ENCODE data around the gene FRK. TPM values are rescaled to one million over a fixed set of nuclear protein-coding genes. Genes with fewer than 3 reads are reported as not detected.

FRK gene
- total RNA-seq, 1 donor from 2014 or later, result not detected

DNA sequence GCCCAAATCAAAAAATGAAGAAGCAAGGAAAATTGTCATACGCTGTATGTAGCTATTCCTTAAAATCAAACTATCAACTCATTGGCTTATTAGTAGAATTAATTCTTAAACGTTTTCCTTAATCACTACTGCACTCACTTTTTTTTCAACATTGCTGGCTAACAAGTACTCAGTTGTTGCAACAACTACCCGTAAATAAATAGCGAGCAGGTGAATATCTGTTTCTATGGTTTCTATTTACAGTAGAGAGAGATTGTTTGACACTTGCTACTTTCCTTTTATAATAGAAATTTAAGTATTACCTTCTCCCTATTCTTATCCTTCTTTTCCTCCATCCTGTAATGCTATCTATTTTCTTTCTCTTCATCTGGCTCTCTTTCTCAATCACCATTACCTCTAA is 25.1 kb downstream of the FRK start:
- Mint-ChIP-seq H3K9me3 (no peaks in the 10 kb centered on the region), H3K27me3 (peaks cover 4% of the 10 kb centered on the region), H3K36me3 (ENCODE audit: low read depth) (no peaks in the 10 kb centered on the region), H3K27ac (no peak overlapping the region), H3K4me3 (no peak overlapping the region), H3K4me1 (no peaks in the 10 kb centered on the region)
- intact Hi-C loops (cut with micrococcal nuclease), result no loop called here
- DNase-seq, result no peak

DNA sequence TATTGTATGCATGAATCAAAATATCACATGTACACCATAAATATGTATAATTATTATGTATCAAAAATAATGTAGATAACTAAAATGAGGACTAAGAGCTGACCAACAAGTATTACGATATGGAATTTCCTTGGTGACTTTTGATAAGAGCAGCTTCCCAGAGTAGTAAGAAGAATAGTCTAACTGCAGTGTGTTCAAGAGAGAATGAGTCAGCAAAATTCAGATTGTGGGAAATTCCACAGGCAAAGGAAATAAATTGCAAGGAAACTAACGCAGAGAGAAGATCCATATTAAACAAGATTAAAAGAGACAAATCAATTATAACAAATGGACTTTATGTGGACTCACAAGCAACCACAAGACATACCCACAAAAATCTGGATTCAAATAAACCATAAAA is 26.4 kb downstream of the FRK start:
- Mint-ChIP-seq H3K27ac (no peak overlapping the region), H3K4me3 (no peak overlapping the region), H3K4me1 (no peaks in the 10 kb centered on the region), H3K9me3 (no peaks in the 10 kb centered on the region), H3K27me3 (peaks cover 4% of the 10 kb centered on the region), H3K36me3 (ENCODE audit: low read depth) (no peaks in the 10 kb centered on the region)
- DNase-seq, result no peak
- intact Hi-C loops (cut with micrococcal nuclease), result no loop called here

DNA sequence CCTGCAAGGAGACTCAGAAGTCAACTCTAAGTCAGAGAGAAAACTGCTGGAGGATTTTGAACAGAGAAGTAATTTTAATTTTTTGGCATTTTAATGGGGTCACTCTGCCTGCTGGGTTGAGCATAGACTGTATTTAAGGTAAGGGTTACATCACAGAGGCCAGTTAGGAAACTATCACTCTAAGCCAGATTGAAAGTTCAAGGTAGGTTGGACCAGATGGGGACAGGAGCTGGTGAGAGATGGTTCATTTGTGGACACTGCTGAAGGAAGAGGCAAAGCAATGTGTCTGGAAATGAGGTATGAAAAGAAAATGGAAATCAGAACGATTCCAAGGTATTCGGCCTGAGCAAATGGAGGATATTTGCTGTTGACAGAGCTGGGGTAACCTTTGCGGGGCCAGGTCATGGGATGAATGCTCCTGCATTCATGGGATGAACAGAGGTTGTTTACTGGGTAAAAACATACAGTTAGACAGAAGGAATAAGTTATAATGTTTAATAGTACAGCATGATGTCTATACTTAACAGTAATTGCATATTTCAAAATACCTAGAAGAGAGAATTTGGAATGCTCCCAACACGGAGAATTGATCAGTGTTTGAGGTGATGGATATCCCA is 26.9 kb downstream of the FRK start:
- H3K27me3 Mint-ChIP-seq, result peaks cover 6% of the 10 kb centered on the region
- H3K4me3 Mint-ChIP-seq, result no peak overlapping the region
- intact Hi-C loops (cut with micrococcal nuclease), result no loop called here
- DNase-seq, result no peak
- no peak overlapping the region for H3K27ac Mint-ChIP-seq
- no peaks in the 10 kb centered on the region for H3K9me3 Mint-ChIP-seq
- H3K36me3 Mint-ChIP-seq (ENCODE audit: low read depth), result no peaks in the 10 kb centered on the region
- H3K4me1 Mint-ChIP-seq, result no peaks in the 10 kb centered on the region

DNA sequence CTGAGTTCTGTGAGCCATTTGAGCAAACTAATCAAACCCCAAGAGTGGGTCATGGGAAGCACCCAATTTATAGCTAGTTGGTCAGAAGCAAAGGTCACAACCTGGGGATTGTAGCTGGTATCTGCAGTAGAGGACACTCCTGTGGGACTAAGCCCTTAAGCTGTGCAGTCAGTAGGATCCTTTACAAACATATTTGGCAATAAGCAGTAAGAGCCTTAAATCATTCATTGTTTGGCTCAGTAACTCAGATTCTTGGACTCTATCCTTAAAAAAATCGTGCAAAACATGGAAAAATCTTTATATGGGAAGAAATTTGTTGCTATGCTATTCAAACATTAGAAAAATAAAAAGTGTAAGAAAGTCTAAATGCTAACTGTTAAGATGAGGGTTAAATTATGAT is 29.9 kb downstream of the FRK start:
- Mint-ChIP-seq H3K27ac (no peak overlapping the region), H3K4me3 (no peak overlapping the region), H3K36me3 (ENCODE audit: low read depth) (no peaks in the 10 kb centered on the region), H3K4me1 (peaks cover 2% of the 10 kb centered on the region), H3K9me3 (no peaks in the 10 kb centered on the region), H3K27me3 (peaks cover 5% of the 10 kb centered on the region)
- intact Hi-C loops (cut with micrococcal nuclease), result no loop called here
- no peak for DNase-seq

- no peaks in the 10 kb centered on the region for H3K36me3 Mint-ChIP-seq (ENCODE audit: low read depth)
- peaks cover 5% of the 10 kb centered on the region for H3K27me3 Mint-ChIP-seq
- H3K4me1 Mint-ChIP-seq, result peaks cover 2% of the 10 kb centered on the region
- DNase-seq, result no peak
- no peaks in the 10 kb centered on the region for H3K9me3 Mint-ChIP-seq
- H3K27ac Mint-ChIP-seq, result no peak overlapping the region
- H3K4me3 Mint-ChIP-seq, result no peak overlapping the region
- intact Hi-C loops (cut with micrococcal nuclease), result no loop called here
These were observed 31.2 kb downstream of the FRK start for GRCh38 chr6:116029535-116029934.

- Mint-ChIP-seq H3K4me1 (peaks cover 2% of the 10 kb centered on the region), H3K4me3 (no peak overlapping the region), H3K27me3 (peaks cover 5% of the 10 kb centered on the region), H3K27ac (no peak overlapping the region), H3K36me3 (ENCODE audit: low read depth) (no peaks in the 10 kb centered on the region), H3K9me3 (no peaks in the 10 kb centered on the region)
- intact Hi-C loops (cut with micrococcal nuclease), result no loop called here
- DNase-seq, result no peak
These were observed 32.5 kb downstream of the FRK start for GRCh38 chr6:116028233-116028632.

- H3K27ac Mint-ChIP-seq, result no peak overlapping the region
- no peak overlapping the region for H3K4me3 Mint-ChIP-seq
- no peak for DNase-seq
- no peaks in the 10 kb centered on the region for H3K9me3 Mint-ChIP-seq
- H3K4me1 Mint-ChIP-seq, result peaks cover 2% of the 10 kb centered on the region
- no peaks in the 10 kb centered on the region for H3K36me3 Mint-ChIP-seq (ENCODE audit: low read depth)
- intact Hi-C loops (cut with micrococcal nuclease), result no loop called here
- H3K27me3 Mint-ChIP-seq, result peaks cover 5% of the 10 kb centered on the region
These were observed 32.9 kb downstream of the FRK start for GRCh38 chr6:116027801-116028200.

GRCh38 chr6:116025405-116025804 is 35.3 kb downstream of the FRK start:
- Mint-ChIP-seq H3K4me1 (peaks cover 2% of the 10 kb centered on the region), H3K4me3 (no peak overlapping the region), H3K27ac (no peak overlapping the region), H3K36me3 (ENCODE audit: low read depth) (no peaks in the 10 kb centered on the region), H3K27me3 (peaks cover 5% of the 10 kb centered on the region), H3K9me3 (no peaks in the 10 kb centered on the region)
- intact Hi-C loops (cut with micrococcal nuclease), result no loop called here
- DNase-seq, result no peak

GRCh38 chr6:116022841-116023445 is 37.7 kb downstream of the FRK start:
- peaks cover 2% of the 10 kb centered on the region for H3K4me1 Mint-ChIP-seq

DNA sequence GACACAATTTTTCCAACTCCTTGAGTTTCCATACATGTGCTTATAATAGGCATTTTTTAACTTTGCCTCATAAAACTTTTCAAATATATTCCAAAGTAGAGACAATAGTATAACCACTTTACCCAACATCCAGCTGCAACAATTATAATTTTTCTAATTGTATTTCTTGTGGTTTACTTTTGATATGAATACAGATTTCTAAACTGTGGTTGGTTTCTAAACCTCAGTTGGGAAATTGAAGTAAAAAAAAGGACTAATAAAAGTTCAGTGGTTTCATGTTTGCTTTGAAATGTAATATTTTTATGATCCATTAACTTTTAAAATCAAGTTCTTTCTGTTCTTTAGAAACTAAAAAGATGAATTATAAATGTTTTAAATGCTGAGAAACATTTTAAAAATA is 40.0 kb downstream of the FRK start:
- Mint-ChIP-seq H3K27me3 (peaks cover 16% of the 10 kb centered on the region), H3K4me3 (no peak overlapping the region), H3K4me1 (no peaks in the 10 kb centered on the region), H3K9me3 (no peaks in the 10 kb centered on the region), H3K36me3 (ENCODE audit: low read depth) (no peaks in the 10 kb centered on the region), H3K27ac (no peak overlapping the region)
- DNase-seq, result no peak
- intact Hi-C loops (cut with micrococcal nuclease), result no loop called here

More at GRCh38 chr6:116022841-116023445, 37.7 kb downstream of the FRK start:
- peaks cover 9% of the 10 kb centered on the region for H3K27me3 Mint-ChIP-seq
- no peaks in the 10 kb centered on the region for H3K36me3 Mint-ChIP-seq (ENCODE audit: low read depth)
- H3K9me3 Mint-ChIP-seq, result no peaks in the 10 kb centered on the region
- intact Hi-C loops (cut with micrococcal nuclease), result no loop called here
- no peak overlapping the region for H3K27ac Mint-ChIP-seq
- no peak overlapping the region for H3K4me3 Mint-ChIP-seq
- DNase-seq, result no peak

DNA sequence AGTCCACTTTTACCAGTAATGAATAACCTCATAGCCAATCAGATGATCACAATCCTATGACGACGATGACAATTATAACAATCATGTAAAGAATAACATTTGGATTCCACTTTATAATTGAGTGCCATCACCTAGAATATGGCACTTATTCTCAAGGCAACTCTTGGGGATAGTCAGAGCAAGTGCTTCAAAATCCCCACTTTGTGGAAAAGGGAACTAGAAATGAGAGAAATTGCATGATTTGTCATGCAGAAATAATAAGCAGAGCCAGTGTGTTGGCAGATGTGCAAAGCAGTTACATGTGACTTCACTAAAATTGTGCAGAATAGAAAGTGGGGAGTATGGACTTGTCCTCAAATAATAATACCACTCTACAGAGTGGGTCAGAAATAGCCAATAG is 41.3 kb downstream of the FRK start:
- intact Hi-C loops (cut with micrococcal nuclease), result no loop called here
- no peaks in the 10 kb centered on the region for H3K9me3 Mint-ChIP-seq
- no peak overlapping the region for H3K27ac Mint-ChIP-seq
- no peaks in the 10 kb centered on the region for H3K36me3 Mint-ChIP-seq (ENCODE audit: low read depth)
- H3K27me3 Mint-ChIP-seq, result peaks cover 22% of the 10 kb centered on the region
- no peak overlapping the region for H3K4me3 Mint-ChIP-seq
- H3K4me1 Mint-ChIP-seq, result no peaks in the 10 kb centered on the region
- no peak for DNase-seq

- Mint-ChIP-seq H3K36me3 (ENCODE audit: low read depth) (no peaks in the 10 kb centered on the region), H3K4me3 (no peak overlapping the region), H3K27ac (no peak overlapping the region), H3K4me1 (no peaks in the 10 kb centered on the region), H3K9me3 (no peaks in the 10 kb centered on the region), H3K27me3 (peaks cover 24% of the 10 kb centered on the region)
- no peak for DNase-seq
- intact Hi-C loops (cut with micrococcal nuclease), result no loop called here
These were observed 41.7 kb downstream of the FRK start for GRCh38 chr6:116018976-116019375.

DNA sequence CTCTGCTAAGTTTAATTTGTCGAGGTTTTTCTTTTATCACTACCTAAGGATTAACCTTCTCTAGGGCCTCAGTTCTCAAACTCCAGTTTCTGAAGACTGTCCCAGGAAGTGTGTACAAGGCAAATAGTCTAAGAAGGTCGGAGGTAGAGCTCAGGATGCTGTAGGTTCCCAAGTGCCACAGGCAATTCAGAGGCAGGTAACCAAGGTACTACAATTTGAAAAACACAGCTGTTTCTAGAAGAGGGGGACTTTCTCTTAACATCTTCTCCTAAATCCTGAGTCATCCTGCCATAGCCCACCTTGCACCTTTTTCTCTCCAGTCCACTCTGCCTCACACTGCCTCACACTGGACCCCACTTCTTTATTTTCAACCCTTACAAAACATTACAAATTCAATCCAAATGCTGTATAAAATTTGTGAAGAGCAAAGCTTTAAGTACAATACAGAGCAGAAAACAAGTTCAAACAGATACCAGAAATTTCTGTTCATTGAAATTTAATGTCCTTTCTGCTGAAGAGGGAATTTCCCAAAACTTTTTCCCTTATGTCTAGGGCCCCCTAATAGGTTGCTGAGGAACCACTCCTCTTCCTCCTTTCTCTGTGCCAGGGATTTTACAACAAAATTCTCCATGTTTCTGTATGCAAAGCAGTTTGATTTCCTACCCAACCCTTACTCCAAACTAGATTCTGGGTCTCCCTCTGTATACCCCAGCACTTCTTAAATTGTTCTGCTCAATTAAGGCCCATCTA is 43.0 kb downstream of the FRK start:
- Mint-ChIP-seq H3K36me3 (ENCODE audit: low read depth) (no peaks in the 10 kb centered on the region), H3K4me1 (no peaks in the 10 kb centered on the region), H3K4me3 (no peak overlapping the region), H3K27me3 (peaks cover 32% of the 10 kb centered on the region), H3K27ac (no peak overlapping the region), H3K9me3 (no peaks in the 10 kb centered on the region)
- no peak for DNase-seq
- intact Hi-C loops (cut with micrococcal nuclease), result no loop called here

- Mint-ChIP-seq H3K4me3 (no peak overlapping the region), H3K27ac (no peak overlapping the region)
These were observed 43.7 kb downstream of the FRK start for GRCh38 chr6:116016846-116017545.

More at GRCh38 chr6:116016846-116017545, 43.7 kb downstream of the FRK start:
- DNase-seq, result no peak
- H3K9me3 Mint-ChIP-seq, result no peaks in the 10 kb centered on the region
- no peaks in the 10 kb centered on the region for H3K4me1 Mint-ChIP-seq
- intact Hi-C loops (cut with micrococcal nuclease), result no loop called here
- H3K36me3 Mint-ChIP-seq (ENCODE audit: low read depth), result no peaks in the 10 kb centered on the region
- H3K27me3 Mint-ChIP-seq, result peaks cover 36% of the 10 kb centered on the region

Data from activated CD4-positive, alpha-beta T cell treated with anti-CD3 and anti-CD28 coated beads, Interleukin-2, amount 10 ng/mL, durations not matched to agents 24 days and 14 days (primary cell).